Neural progenitor cell (in vitro differentiated cells): ENCODE data around the gene UBE2E1. TPM values are rescaled to one million over a fixed set of nuclear protein-coding genes. Genes with fewer than 3 reads are reported as not detected.
A peak's percentile ranks its signal among the peaks of the same experiment; 100 is the strongest.

ENCODE experiments used
- DNase-seq: peaks from one replicate; pipeline ENCODE4 v3.0.0-alpha.2; 2016; ENCODE audit warnings: low spot score
- H2AFZ ChIP-seq: fragments of 200-600 bp; sonication (generic); replicated peaks from 2 replicates; pipeline ENCODE4 v1.6.1; 2016; ENCODE audit warnings: antibody characterized with exemption
- H3F3A ChIP-seq: fragments of 200-600 bp; sonication (generic); 2 replicates; pipeline ENCODE4 v1.6.1; 2016; ENCODE audit warnings: antibody characterized with exemption, low read depth
- H3K27ac ChIP-seq: fragments of 200-600 bp; sonication (generic); 2 replicates; pipeline ENCODE4 v1.5.1; 2016; ENCODE audit warnings: mild to moderate bottlenecking
- H3K27me3 ChIP-seq: fragments of 200-600 bp; sonication (generic); 2 replicates; pipeline ENCODE4 v1.6.1; 2016; ENCODE audit warnings: mild to moderate bottlenecking, moderate library complexity
- H3K36me3 ChIP-seq: fragments of 200-600 bp; sonication (generic); 2 replicates; pipeline ENCODE4 v1.5.1; 2016
- H3K4me1 ChIP-seq: fragments of 200-600 bp; sonication (generic); 2 replicates; pipeline ENCODE4 v1.6.1; 2016; ENCODE audit warnings: mixed run types
- H3K4me2 ChIP-seq: fragments of 200-600 bp; sonication (generic); 2 replicates; pipeline ENCODE4 v1.6.1; 2016
- H3K4me3 ChIP-seq: fragments of 200-600 bp; sonication (generic); 2 replicates; pipeline ENCODE4 v1.5.1; 2016
- H3K79me2 ChIP-seq: fragments of 200-600 bp; sonication (generic); 2 replicates; pipeline ENCODE4 v1.6.1; 2016; ENCODE audit warnings: low read depth
- H3K9ac ChIP-seq: fragments of 200-600 bp; sonication (generic); 2 replicates; pipeline ENCODE4 v1.6.1; 2016
- H3K9me3 ChIP-seq: fragments of 200-600 bp; sonication (generic); 2 replicates; pipeline ENCODE4 v1.5.1; 2016; ENCODE audit warnings: low read depth
- H4K20me1 ChIP-seq: fragments of 200-600 bp; sonication (generic); 2 replicates; pipeline ENCODE4 v1.6.1; 2016; ENCODE audit warnings: low read depth
- H3K27ac Mint-ChIP-seq: 3 replicates; pipeline ENCODE4 v1.8.0; 2021; ENCODE audit warnings: mixed read lengths
- H3K27me3 Mint-ChIP-seq: 2 replicates; pipeline ENCODE4 v1.8.0; 2022; ENCODE audit warnings: low read depth, mild to moderate bottlenecking, inconsistent platforms, moderate library complexity, mixed read lengths; ENCODE audit not compliant: insufficient read depth
- H3K36me3 Mint-ChIP-seq: 3 replicates; pipeline ENCODE4 v1.8.0; 2021; ENCODE audit warnings: mixed read lengths
- H3K4me1 Mint-ChIP-seq: 3 replicates; pipeline ENCODE4 v1.8.0; 2021; ENCODE audit warnings: mixed read lengths
- H3K4me3 Mint-ChIP-seq: 3 replicates; pipeline ENCODE4 v1.8.0; 2021; ENCODE audit warnings: mild to moderate bottlenecking, moderate library complexity, mixed read lengths
- H3K9me3 Mint-ChIP-seq: 3 replicates; pipeline ENCODE4 v1.8.0; 2020; ENCODE audit warnings: mixed read lengths
- CTCF ChIP-seq: fragments of 200-600 bp; sonication (generic); IDR thresholded peaks from 2 replicates; pipeline ENCODE4 v1.5.1; 2017; ENCODE audit warnings: antibody characterized with exemption, mild to moderate bottlenecking
- EZH2 ChIP-seq: fragments of 200-600 bp; sonication (generic); IDR thresholded peaks from 2 replicates; pipeline ENCODE4 v1.6.1; 2017; ENCODE audit warnings: antibody characterized with exemption, mild to moderate bottlenecking, moderate library complexity
- EZH2phosphoT487 ChIP-seq: fragments of 200-600 bp; sonication (generic); IDR thresholded peaks from 2 replicates; pipeline ENCODE4 v1.6.1; 2017; ENCODE audit warnings: antibody characterized with exemption
- total RNA-seq: library from RNA; depleted of rRNA; stranded (reverse); fragments of >200 nt; gene quantifications from 2 replicates; pipeline ENCODE4 v1.2.3, GENCODE V29; 2015; ENCODE audit warnings: low replicate concordance

The UBE2E1 gene
- total RNA-seq = 376 and 391 TPM in 2 replicates

- peak within 1 kb of the TSS; percentile 98 for H3K27ac Mint-ChIP-seq
- H3K27ac ChIP-seq = peak within 1 kb of the TSS; percentile 18
- H3K27me3 Mint-ChIP-seq = peaks cover 3% of the 10 kb centered on the region
- peak within 1 kb of the TSS; percentile 86 for H3K4me3 ChIP-seq
- peaks cover 15% of the 10 kb centered on the region for H3K36me3 Mint-ChIP-seq
- TF ChIP-seq EZH2 = no peak
- TF ChIP-seq EZH2phosphoT487 = no peak
- no peak for TF ChIP-seq CTCF
- peaks cover 40% of the 10 kb centered on the region for H3K4me1 ChIP-seq
- H3F3A ChIP-seq = peaks cover 17% of the 10 kb centered on the region
- H3K9me3 ChIP-seq = no peaks in the 10 kb centered on the region
- peak within 1 kb of the TSS; percentile 53 for H3K9ac ChIP-seq
- peak within 1 kb of the TSS; percentile 98 for H3K4me3 Mint-ChIP-seq
- no peaks in the 10 kb centered on the region for H3K9me3 Mint-ChIP-seq
- H3K27me3 ChIP-seq = no peaks in the 10 kb centered on the region
- H3K36me3 ChIP-seq = peaks cover 4% of the 10 kb centered on the region
- H3K4me2 ChIP-seq = peak within 1 kb of the TSS; percentile 80
- peak; percentile 73 for DNase-seq
- peaks cover 48% of the 10 kb centered on the region for H3K79me2 ChIP-seq
- peak within 1 kb of the TSS; percentile 90 for H2AFZ ChIP-seq
- H3K4me1 Mint-ChIP-seq = peaks cover 40% of the 10 kb centered on the region
- peaks cover 27% of the 10 kb centered on the region for H4K20me1 ChIP-seq
Measured at GRCh38 chr3:23805633-23806533, at the start of gene UBE2E1. Gene UBE2E1 (plus strand): TSS chr3:23805955. CDS start chr3:23807270, 1,315 bp downstream.

GRCh38 chr3:23756206-23756840 lies 49.4 kb upstream of the UBE2E1 start:
- Histone ChIP-seq H3K4me1 (peaks cover 22% of the 10 kb centered on the region), H3K79me2 (no peaks in the 10 kb centered on the region), H4K20me1 (no peaks in the 10 kb centered on the region), H3K27me3 (no peaks in the 10 kb centered on the region), H3K4me2 (no peak overlapping the region), H2AFZ (no peak overlapping the region), H3K27ac (no peak overlapping the region), H3K36me3 (no peaks in the 10 kb centered on the region), H3K9me3 (no peaks in the 10 kb centered on the region), H3K9ac (no peak overlapping the region), H3K4me3 (no peak overlapping the region), H3F3A (peaks cover 12% of the 10 kb centered on the region)
- DNase-seq = no peak
- Mint-ChIP-seq H3K27me3 (peaks cover 7% of the 10 kb centered on the region), H3K4me1 (peaks cover 27% of the 10 kb centered on the region), H3K36me3 (no peaks in the 10 kb centered on the region), H3K27ac (no peak overlapping the region), H3K9me3 (no peaks in the 10 kb centered on the region), H3K4me3 (no peak overlapping the region)
- TF ChIP-seq EZH2 (no peak), EZH2phosphoT487 (no peak), CTCF (no peak)

DNA sequence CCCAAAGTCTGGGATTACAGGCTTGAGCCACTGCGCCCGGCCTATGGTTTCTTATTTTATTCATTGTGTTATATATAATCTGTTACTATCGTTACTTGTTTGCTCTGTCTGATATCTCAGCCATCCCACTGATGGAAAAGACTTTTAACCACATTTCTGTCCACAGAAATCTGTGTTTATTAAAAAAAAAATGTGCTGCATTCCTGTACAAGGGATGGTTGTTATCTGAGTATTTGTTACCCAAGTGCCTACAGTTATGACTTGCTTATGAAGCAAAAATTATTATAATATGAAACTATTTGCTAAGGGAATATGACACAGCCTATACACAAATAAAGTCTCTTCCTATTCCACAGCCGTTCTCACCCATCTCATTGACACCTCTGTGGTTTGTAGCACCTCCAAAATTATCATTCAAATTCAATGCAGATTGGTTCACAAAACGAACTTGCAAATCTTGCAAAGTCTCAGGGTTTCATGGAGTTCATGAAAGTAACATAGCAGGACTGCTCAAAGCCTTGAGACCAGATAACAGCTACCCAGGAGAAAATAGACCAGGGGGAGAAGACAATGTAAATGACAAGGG lies 47.4 kb upstream of the UBE2E1 start:
- H3K36me3 Mint-ChIP-seq = no peaks in the 10 kb centered on the region
- H3K4me3 Mint-ChIP-seq = no peak overlapping the region
- peaks cover 3% of the 10 kb centered on the region for H3K27me3 Mint-ChIP-seq
- H2AFZ ChIP-seq = no peak overlapping the region
- H3K9ac ChIP-seq = no peak overlapping the region
- no peaks in the 10 kb centered on the region for H3K9me3 Mint-ChIP-seq
- TF ChIP-seq EZH2 = no peak
- no peak for TF ChIP-seq EZH2phosphoT487
- TF ChIP-seq CTCF = no peak
- H3K4me1 ChIP-seq = peaks cover 21% of the 10 kb centered on the region
- no peaks in the 10 kb centered on the region for H3K9me3 ChIP-seq
- H4K20me1 ChIP-seq = no peaks in the 10 kb centered on the region
- H3K27ac Mint-ChIP-seq = no peak overlapping the region
- H3K79me2 ChIP-seq = no peaks in the 10 kb centered on the region
- H3K4me1 Mint-ChIP-seq = peaks cover 38% of the 10 kb centered on the region
- H3K36me3 ChIP-seq = no peaks in the 10 kb centered on the region
- H3K4me2 ChIP-seq = no peak overlapping the region
- no peak overlapping the region for H3K4me3 ChIP-seq
- no peak for DNase-seq
- H3K27ac ChIP-seq = no peak overlapping the region
- H3K27me3 ChIP-seq = no peaks in the 10 kb centered on the region
- H3F3A ChIP-seq = peaks cover 12% of the 10 kb centered on the region
